ENCODE data around the gene ABI1. TPM values are rescaled to one million over a fixed set of nuclear protein-coding genes. Genes with fewer than 3 reads are reported as not detected.

Gene ABI1
- total RNA-seq, 2 donors from 2014 or later: 43.3 to 50.5 TPM

DNA sequence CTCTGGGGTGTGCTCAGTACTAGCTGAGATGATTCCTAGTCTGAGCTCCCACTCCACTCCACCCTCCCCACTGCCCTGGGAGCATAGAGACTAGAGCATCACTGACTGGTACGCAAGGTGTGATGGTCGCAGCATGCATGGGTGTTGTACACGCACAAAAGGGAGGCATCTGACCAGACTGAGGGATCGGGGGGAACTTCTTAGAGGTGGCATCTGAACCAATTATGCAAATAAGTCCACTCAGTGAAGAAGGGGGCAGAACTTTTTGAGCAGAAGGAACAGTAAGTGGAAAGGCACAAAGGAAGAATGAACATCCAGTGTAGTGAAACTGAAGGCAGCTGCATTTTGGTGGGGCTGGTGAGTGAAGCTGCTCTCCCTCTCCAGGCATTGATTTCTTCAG, 137.7 kb downstream of the ABI1 start:
- no peak overlapping the region for H3K4me3 ChIP-seq
- ATAC-seq (ENCODE audit: insufficient number of reproducible peaks, low FRiP score, low read depth) (no peak), DNase-seq (ENCODE audit: low spot score) (no peak)
- TF ChIP-seq, protein P1, sequence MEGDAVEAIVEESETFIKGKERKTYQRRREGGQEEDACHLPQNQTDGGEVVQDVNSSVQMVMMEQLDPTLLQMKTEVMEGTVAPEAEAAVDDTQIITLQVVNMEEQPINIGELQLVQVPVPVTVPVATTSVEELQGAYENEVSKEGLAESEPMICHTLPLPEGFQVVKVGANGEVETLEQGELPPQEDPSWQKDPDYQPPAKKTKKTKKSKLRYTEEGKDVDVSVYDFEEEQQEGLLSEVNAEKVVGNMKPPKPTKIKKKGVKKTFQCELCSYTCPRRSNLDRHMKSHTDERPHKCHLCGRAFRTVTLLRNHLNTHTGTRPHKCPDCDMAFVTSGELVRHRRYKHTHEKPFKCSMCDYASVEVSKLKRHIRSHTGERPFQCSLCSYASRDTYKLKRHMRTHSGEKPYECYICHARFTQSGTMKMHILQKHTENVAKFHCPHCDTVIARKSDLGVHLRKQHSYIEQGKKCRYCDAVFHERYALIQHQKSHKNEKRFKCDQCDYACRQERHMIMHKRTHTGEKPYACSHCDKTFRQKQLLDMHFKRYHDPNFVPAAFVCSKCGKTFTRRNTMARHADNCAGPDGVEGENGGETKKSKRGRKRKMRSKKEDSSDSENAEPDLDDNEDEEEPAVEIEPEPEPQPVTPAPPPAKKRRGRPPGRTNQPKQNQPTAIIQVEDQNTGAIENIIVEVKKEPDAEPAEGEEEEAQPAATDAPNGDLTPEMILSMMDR (IDR thresholded peaks at IDR 0.05): no peak
- no peaks in the 10 kb centered on the region for H3K9me3 ChIP-seq
- no peak overlapping the region for H3K27ac ChIP-seq
- H3K27me3 ChIP-seq (replicated peaks; ENCODE audit: insufficient read depth): no peaks in the 10 kb centered on the region
- peaks cover 6% of the 10 kb centered on the region for H3K36me3 ChIP-seq
- no peaks in the 10 kb centered on the region for H3K4me1 ChIP-seq (ENCODE audit: control insufficient read depth in 1 of 2, low read depth in 2 of 2)

DNA sequence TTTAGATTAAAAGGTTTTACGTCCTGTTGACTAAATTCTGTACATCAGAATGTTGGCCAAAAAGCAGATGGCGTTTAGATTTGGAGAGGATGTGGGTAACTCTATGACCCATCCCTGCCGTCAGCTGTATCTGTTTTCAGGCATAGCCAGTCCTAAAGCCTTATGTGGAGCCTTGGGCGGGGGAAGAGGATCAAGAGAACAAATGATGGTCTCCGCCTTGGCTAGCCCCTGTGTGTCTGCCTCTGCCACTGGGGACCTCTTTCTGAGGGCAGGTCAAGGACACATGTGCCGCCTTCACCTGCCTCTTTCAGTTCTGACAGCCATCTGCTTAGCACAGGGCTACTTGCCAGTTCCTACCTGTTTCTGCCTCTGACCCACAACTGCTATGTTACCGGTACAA, 139.2 kb downstream of the ABI1 start:
- ATAC-seq (ENCODE audit: insufficient number of reproducible peaks, low FRiP score, low read depth) (no peak), DNase-seq (ENCODE audit: low spot score) (no peak)

DNA sequence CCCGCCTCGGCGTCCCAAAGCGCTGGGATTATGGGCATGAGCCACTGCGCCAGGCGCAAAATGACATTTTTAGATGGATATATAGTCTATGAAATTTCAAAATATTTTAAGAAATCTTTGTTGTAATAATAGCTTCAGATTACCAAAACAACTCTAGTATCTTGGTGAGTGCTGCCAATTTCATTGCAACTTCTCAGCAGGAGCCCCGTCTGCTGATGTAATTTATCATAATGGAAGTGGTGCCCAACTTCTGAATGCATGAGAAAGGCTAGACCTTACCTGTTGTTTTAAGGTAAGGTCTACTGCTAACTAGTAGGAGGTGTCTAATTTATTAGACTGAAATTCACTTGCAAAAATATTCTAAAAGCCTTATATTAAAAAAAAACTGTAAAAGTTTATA, 143.3 kb downstream of the ABI1 start:
- DNase-seq (ENCODE audit: low spot score): no peak
- Histone ChIP-seq H3K27ac (no peak overlapping the region), H3K4me3 (no peak overlapping the region), H3K4me1 (ENCODE audit: control insufficient read depth in 1 of 2, low read depth in 2 of 2) (no peaks in the 10 kb centered on the region), H3K36me3 (no peaks in the 10 kb centered on the region), H3K27me3 (replicated peaks; ENCODE audit: insufficient read depth) (no peaks in the 10 kb centered on the region), H3K9me3 (no peaks in the 10 kb centered on the region)
- TF ChIP-seq, protein P1 (IDR thresholded peaks at IDR 0.05): no peak
- no peak for ATAC-seq (ENCODE audit: insufficient number of reproducible peaks, low FRiP score, low read depth)

More for the DNA sequence above, 139.2 kb downstream of the ABI1 start:
- Histone ChIP-seq H3K36me3 (peaks cover 6% of the 10 kb centered on the region), H3K27me3 (replicated peaks; ENCODE audit: insufficient read depth) (no peaks in the 10 kb centered on the region), H3K4me3 (no peak overlapping the region), H3K9me3 (no peaks in the 10 kb centered on the region), H3K4me1 (ENCODE audit: control insufficient read depth in 1 of 2, low read depth in 2 of 2) (no peaks in the 10 kb centered on the region), H3K27ac (no peak overlapping the region)
- TF ChIP-seq, protein P1 (IDR thresholded peaks at IDR 0.05): no peak

DNA sequence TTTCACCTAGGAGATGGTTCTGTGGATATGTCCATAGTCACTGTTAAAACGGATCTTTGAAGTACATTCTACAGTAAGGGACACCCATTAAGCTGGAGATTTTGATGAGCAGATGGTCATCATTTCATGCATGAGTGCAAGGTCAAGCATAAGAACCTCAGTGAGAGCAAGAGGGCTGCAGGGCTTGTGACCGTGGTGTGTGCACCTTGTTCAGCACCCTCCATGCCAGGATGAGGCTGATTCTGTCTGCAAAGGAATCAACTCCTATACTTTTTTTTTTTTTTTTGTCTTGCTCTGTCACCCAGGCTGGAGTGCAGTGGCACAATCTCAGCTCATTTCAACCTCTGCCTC, 145.6 kb downstream of the ABI1 start:
- no peak for DNase-seq (ENCODE audit: low spot score)

DNA sequence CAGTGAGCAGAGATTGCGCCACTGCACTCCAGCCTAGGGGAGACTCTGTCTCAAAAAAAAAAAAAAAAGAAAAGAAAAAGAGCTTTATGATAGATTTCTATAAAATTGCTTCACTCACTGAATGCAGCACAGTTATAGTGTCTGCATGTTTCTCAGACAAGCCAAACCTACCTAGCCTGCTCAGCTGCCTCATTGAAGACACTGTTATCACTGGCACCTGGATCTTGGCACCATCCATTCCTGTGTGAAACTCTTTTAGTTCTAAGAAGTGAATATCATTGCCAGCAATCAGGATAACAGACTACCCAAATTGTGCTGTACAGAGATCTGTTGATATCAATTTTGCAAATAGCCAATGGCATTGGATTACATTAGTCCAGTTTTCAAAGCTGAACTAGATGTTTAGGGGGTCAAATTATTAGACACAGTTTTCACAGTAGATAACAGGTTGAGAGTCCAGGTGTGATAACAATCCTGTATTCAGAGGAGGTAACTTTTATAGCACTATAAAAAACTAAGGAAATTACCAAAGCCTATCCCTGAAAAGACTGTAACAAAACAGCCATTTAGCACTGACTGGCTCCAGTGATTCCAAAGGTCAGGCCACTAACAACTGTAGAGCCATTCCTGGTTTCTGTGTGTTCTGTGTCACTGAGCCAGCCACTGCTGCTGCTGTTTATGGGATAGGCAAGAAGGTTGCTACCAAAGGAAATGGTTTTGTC, 146.2 kb downstream of the ABI1 start:
- H3K27me3 ChIP-seq (replicated peaks; ENCODE audit: insufficient read depth): no peaks in the 10 kb centered on the region
- ATAC-seq (ENCODE audit: insufficient number of reproducible peaks, low FRiP score, low read depth): no peak
- no peak overlapping the region for H3K4me3 ChIP-seq
- H3K36me3 ChIP-seq: no peaks in the 10 kb centered on the region
- TF ChIP-seq, protein P1 (IDR thresholded peaks at IDR 0.05): no peak
- H3K9me3 ChIP-seq: no peaks in the 10 kb centered on the region
- H3K4me1 ChIP-seq (ENCODE audit: control insufficient read depth in 1 of 2, low read depth in 2 of 2): no peaks in the 10 kb centered on the region
- no peak for DNase-seq (ENCODE audit: low spot score)
- H3K27ac ChIP-seq: no peak overlapping the region

More for the DNA sequence above, 145.6 kb downstream of the ABI1 start:
- Histone ChIP-seq H3K27ac (no peak overlapping the region), H3K4me1 (ENCODE audit: control insufficient read depth in 1 of 2, low read depth in 2 of 2) (no peaks in the 10 kb centered on the region), H3K9me3 (no peaks in the 10 kb centered on the region), H3K4me3 (no peak overlapping the region), H3K36me3 (no peaks in the 10 kb centered on the region), H3K27me3 (replicated peaks; ENCODE audit: insufficient read depth) (no peaks in the 10 kb centered on the region)
- no peak for ATAC-seq (ENCODE audit: insufficient number of reproducible peaks, low FRiP score, low read depth)
- TF ChIP-seq, protein P1 (IDR thresholded peaks at IDR 0.05): no peak

Data from thoracic aorta (tissue), 2 donors.